Neural progenitor cell (in vitro differentiated cells): Measurements from ENCODE around the gene ZNF700.
"Not testable (repeated sequence)": the region's sequence is repeated elsewhere in the genome, so short reads cannot be mapped to it uniquely, and the experiment has no call there.

ENCODE experiments used
- EZH2 ChIP-seq: fragments of 200-600 bp; sonication (generic); IDR thresholded peaks from 2 replicates; pipeline ENCODE4 v1.6.1; 2017; ENCODE audit warnings: antibody characterized with exemption, mild to moderate bottlenecking, moderate library complexity
- EZH2phosphoT487 ChIP-seq: fragments of 200-600 bp; sonication (generic); IDR thresholded peaks from 2 replicates; pipeline ENCODE4 v1.6.1; 2017; ENCODE audit warnings: antibody characterized with exemption
- TF ChIP-seq, protein P1 (sequence below): fragments of 200-600 bp; sonication (generic); IDR thresholded peaks from 2 replicates; pipeline ENCODE4 v1.5.1; 2017; ENCODE audit warnings: antibody characterized with exemption, mild to moderate bottlenecking

DNA sequence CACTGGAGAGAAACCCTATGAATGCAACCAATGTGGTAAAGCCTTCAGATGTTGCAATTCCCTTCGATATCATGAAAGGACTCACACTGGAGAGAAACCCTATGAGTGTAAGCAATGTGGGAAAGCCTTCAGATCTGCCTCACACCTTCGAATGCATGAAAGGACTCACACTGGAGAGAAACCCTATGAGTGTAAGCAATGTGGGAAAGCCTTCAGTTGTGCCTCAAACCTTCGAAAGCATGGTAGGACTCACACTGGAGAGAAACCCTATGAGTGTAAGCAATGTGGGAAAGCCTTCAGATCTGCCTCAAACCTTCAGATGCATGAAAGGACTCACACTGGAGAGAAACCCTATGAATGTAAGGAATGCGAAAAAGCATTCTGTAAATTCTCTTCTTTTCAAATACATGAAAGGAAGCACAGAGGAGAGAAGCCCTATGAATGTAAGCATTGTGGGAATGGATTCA lies 24.7 kb downstream of the ZNF700 start:
- TF ChIP-seq, protein P1, sequence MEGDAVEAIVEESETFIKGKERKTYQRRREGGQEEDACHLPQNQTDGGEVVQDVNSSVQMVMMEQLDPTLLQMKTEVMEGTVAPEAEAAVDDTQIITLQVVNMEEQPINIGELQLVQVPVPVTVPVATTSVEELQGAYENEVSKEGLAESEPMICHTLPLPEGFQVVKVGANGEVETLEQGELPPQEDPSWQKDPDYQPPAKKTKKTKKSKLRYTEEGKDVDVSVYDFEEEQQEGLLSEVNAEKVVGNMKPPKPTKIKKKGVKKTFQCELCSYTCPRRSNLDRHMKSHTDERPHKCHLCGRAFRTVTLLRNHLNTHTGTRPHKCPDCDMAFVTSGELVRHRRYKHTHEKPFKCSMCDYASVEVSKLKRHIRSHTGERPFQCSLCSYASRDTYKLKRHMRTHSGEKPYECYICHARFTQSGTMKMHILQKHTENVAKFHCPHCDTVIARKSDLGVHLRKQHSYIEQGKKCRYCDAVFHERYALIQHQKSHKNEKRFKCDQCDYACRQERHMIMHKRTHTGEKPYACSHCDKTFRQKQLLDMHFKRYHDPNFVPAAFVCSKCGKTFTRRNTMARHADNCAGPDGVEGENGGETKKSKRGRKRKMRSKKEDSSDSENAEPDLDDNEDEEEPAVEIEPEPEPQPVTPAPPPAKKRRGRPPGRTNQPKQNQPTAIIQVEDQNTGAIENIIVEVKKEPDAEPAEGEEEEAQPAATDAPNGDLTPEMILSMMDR: not testable (repeated sequence)
- not testable (repeated sequence) for TF ChIP-seq EZH2, EZH2phosphoT487
